Endothelial cell of umbilical vein (primary cell): Measurements from ENCODE around the gene GABBR2.

Experiments used
- POLR2A ChIP-seq: IDR thresholded peaks from 2 replicates; pipeline ENCODE4 v1.6.1; 2012; ENCODE audit warnings: low read depth, mild to moderate bottlenecking, control low read depth, low read length
- POLR2AphosphoS5 ChIP-seq: IDR thresholded peaks from 2 replicates; pipeline ENCODE4 v1.6.1; 2012; ENCODE audit warnings: low read depth, mild to moderate bottlenecking, control low read depth, low read length, moderate library complexity; ENCODE audit not compliant: insufficient read depth

DNA sequence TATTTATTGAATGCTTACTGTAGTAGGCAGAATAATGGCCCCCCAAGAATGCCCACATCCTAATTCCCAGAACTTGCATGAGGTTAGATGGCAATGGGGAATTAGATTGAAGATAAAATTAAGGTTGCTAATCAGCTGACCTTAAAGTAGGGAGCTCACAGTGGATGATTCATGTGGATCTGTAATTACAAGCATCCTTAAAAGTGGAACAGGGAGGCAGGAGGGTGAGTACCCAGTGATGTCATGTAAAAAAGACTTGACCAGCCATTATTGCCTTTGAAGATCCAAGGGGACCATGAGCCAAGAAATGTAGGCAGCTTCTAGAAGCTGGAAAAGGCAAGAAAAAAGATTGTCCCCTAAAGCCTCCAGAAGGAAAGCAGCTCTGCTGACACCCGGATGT, 71.4 kb downstream of the GABBR2 start:
- TF ChIP-seq POLR2A (no peak), POLR2AphosphoS5 (no peak)
